ENCODE measurements around the gene KTN1. TPM values are rescaled to one million over a fixed set of nuclear protein-coding genes. Genes with fewer than 3 reads are reported as not detected.

Gene KTN1
- total RNA-seq, 1 donor = 210 TPM

DNA sequence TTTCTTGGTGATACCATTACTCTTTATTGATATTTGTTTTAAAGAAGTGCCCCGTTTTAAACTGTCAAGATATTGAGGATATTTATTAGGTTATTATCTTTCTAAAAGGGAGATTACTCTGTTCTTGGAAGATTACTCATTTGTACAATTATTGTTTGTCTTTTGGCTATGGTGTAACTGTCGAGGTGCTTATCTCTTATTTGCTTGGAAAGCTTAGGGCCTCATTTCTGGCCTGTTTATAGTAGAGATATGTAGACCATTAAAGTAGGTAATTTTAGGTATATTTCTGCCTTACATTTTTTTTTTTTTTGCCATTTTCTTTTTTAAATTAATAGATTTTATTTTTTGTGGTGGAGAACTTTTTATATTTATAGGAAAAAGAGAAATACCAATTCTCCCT lies 74.2 kb downstream of the KTN1 start:
- TF ChIP-seq, protein P1, sequence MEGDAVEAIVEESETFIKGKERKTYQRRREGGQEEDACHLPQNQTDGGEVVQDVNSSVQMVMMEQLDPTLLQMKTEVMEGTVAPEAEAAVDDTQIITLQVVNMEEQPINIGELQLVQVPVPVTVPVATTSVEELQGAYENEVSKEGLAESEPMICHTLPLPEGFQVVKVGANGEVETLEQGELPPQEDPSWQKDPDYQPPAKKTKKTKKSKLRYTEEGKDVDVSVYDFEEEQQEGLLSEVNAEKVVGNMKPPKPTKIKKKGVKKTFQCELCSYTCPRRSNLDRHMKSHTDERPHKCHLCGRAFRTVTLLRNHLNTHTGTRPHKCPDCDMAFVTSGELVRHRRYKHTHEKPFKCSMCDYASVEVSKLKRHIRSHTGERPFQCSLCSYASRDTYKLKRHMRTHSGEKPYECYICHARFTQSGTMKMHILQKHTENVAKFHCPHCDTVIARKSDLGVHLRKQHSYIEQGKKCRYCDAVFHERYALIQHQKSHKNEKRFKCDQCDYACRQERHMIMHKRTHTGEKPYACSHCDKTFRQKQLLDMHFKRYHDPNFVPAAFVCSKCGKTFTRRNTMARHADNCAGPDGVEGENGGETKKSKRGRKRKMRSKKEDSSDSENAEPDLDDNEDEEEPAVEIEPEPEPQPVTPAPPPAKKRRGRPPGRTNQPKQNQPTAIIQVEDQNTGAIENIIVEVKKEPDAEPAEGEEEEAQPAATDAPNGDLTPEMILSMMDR (IDR thresholded peaks at IDR 0.05; ENCODE audit: insufficient read depth, low read length) = no peak
- DNase-seq (ENCODE audit: low read depth) = peak; percentile 12
- no peak overlapping the region for H3K4me3 ChIP-seq (ENCODE audit: low read depth, low read length)

DNA sequence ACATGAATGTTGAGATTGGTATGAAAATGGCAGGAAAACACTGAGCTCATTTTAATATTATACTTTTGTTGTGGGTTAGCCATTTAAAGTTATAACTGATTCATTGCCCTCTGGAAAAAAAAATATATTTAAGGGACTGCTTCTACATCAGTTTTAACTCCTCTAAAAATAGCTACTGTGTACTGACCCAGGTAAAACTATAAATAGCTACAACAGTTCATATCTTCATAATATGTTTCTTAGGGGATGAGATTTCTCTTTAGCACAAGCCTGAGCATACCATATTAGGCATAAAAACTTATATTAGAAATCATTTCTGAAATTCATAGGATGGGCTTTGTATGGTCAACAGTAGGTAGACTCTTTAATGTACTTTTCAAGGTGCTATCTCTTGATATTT lies 81.0 kb downstream of the KTN1 start:
- no peak overlapping the region for H3K4me3 ChIP-seq (ENCODE audit: low read depth, low read length)
- TF ChIP-seq, protein P1 (IDR thresholded peaks at IDR 0.05; ENCODE audit: insufficient read depth, low read length) = no peak
- DNase-seq (ENCODE audit: low read depth) = no peak

DNA sequence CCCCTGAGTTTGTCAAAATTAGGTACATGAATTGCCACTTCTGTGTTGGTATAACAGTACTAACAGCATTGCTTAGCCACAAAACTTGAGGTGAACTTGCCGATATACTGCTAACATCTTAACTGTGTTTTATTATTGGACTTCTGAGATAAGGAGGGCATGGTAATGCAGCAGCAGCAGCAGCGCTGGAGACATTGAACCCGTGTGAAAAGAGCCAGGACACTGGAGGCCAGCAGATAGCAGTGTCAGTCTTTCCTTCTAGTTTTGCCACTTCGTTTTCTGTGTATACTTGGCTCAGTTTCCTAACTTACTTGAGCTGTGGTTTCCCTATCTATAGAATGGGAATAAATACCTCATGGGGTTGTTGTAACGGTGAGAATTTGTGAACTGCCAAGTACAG lies 82.7 kb downstream of the KTN1 start:
- TF ChIP-seq, protein P1 (IDR thresholded peaks at IDR 0.05; ENCODE audit: insufficient read depth, low read length) = no peak
- no peak for DNase-seq (ENCODE audit: low read depth)
- no peak overlapping the region for H3K4me3 ChIP-seq (ENCODE audit: low read depth, low read length)

DNA sequence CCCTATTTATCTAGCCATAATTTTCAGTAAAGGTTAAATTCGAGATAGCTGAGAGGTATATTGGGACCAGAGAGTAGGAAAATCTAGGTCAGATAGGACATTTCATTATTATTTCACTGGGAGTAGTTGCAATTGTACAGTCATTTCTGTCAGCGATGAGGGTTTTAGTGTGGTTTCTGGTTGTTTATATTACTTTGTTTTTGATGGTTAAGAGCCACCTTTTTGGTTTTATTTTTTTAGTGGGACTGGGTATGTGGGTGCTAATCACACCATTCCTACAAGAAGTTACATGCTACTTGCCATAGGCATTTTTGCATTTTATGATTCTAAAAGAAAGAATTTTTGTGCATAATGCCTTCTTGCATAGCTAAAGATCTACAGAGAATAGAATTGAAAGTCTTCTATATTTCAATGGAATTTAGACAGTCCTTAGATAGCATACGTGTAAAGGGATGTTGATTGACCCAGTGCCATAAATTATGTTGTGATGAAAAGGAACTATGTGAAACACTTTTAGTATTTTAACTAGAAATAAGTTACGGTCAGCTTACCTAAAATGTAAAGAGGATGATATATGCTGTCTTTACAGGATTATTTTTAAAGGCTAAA lies 85.2 kb downstream of the KTN1 start:
- DNase-seq (ENCODE audit: low read depth) = no peak
- no peak overlapping the region for H3K4me3 ChIP-seq (ENCODE audit: low read depth, low read length)
- TF ChIP-seq, protein P1 (IDR thresholded peaks at IDR 0.05; ENCODE audit: insufficient read depth, low read length) = no peak

DNA sequence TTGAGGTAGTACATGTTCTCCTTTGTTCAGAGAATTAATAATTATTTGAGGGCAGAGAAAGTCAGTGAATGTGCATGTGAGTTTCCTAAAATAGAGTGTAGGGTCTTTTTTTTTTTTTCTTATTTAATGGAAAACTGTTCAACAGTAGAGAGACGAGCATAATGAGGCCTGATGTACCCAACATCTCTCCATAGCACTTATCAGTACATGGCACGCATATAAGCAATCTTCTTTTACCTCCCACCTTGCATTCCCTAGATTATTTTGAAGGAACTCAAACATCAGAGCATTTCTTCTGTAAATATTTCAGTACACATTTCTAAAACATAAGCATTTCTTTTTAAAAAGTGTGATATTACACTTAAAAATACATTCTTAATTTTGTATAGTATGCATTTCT lies 87.8 kb downstream of the KTN1 start:
- no peak for DNase-seq (ENCODE audit: low read depth)
- no peak overlapping the region for H3K4me3 ChIP-seq (ENCODE audit: low read depth, low read length)
- TF ChIP-seq, protein P1 (IDR thresholded peaks at IDR 0.05; ENCODE audit: insufficient read depth, low read length) = no peak

DNA sequence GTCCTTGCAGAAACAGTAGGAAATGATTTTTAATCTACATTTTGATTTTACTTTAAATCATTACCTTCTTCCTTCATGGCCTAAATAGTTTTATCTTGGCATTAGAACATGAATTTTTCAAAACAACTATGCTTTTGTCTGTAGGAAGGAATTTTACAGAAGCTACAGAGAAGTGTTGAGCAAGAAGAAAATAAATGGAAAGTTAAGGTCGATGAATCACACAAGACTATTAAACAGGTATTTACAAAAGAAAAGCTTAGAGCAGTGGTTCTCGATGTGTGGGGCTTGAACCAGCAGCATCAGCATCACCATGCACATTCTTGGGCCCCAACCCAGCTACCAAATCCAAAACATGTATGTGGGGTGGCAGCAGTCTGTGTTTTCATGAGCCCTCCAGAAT lies 91.6 kb downstream of the KTN1 start:
- H3K4me3 ChIP-seq (ENCODE audit: low read depth, low read length) = no peak overlapping the region
- DNase-seq (ENCODE audit: low read depth) = no peak
- TF ChIP-seq, protein P1 (IDR thresholded peaks at IDR 0.05; ENCODE audit: insufficient read depth, low read length) = no peak

DNA sequence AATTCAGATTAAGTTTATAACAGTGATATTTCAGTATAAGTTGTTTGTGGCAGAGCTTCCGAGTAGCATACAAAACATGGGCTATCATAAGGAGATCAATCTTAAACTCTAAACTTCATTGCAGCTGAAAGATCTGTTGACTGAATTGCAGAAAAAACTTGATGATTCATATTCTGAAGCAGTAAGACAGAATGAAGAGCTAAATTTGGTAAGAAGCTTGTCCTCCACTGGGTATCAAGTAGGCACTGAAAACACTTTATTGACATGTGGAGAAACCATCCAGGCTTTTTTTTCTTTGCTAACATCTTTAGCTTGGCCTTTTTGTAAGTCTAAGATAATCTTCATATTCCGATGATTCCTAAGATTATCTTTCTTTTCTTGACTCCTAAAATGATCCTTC lies 93.0 kb downstream of the KTN1 start:
- TF ChIP-seq, protein P1 (IDR thresholded peaks at IDR 0.05; ENCODE audit: insufficient read depth, low read length) = no peak
- no peak for DNase-seq (ENCODE audit: low read depth)
- H3K4me3 ChIP-seq (ENCODE audit: low read depth, low read length) = no peak overlapping the region

Data from fibroblast of the aortic adventitia (primary cell).